HEK293 (cell line): ENCODE results near the gene ZC3H11A.
"Not testable (repeated sequence)": the region's sequence is repeated elsewhere in the genome, so short reads cannot be mapped to it uniquely, and the experiment has no call there.

Experiments
- CTCF ChIA-PET: fragments of 350-600 bp; formaldehyde crosslinking; extraction: SDS; loops from one replicate; lab custom pipeline; 2021; ENCODE audit warnings: antibody characterized with exemption; lab: Yijun Ruan, JAX
- POLR2A ChIA-PET: fragments of 300-600 bp; formaldehyde crosslinking; extraction: SDS; loops from one replicate; lab custom pipeline; 2020; ENCODE audit warnings: antibody characterized with exemption, inconsistent platforms; lab: Yijun Ruan, JAX
- H3K27ac ChIP-seq: fragments of 200-500 bp; sonication (Bioruptor generic); 2 replicates; pipeline ENCODE4 v1.5.1; 2014; ENCODE audit warnings: low read depth, low read length, control low read depth, inconsistent platforms; ENCODE audit errors: extremely low read depth
- H3K36me3 ChIP-seq, 2 experiments: fragments of 200-500 bp in 1 of 2; sonication (Bioruptor generic) in 1 of 2; 1 replicate in 1 of 2; 2 replicates in 1 of 2; pipeline ENCODE4 v1.5.1; 2014 to 2017; ENCODE audit warnings: inconsistent platforms in 2 of 2, low read length in 2 of 2; ENCODE audit not compliant: control insufficient read depth in 2 of 2, insufficient read depth in 1 of 2
- H3K4me1 ChIP-seq: fragments of 200-500 bp; sonication (Bioruptor generic); 2 replicates; pipeline ENCODE4 v1.5.1; 2014; ENCODE audit warnings: mild to moderate bottlenecking, low read length, inconsistent platforms; ENCODE audit not compliant: control insufficient read depth, insufficient read depth
- H3K4me3 ChIP-seq: 2 replicates; pipeline ENCODE4 v1.5.1; 2011; ENCODE audit warnings: low read depth, mild to moderate bottlenecking, control low read depth, low read length, moderate library complexity
- H3K9me3 ChIP-seq: fragments of 200-500 bp; sonication (Bioruptor generic); 2 replicates; pipeline ENCODE4 v1.5.1; 2014; ENCODE audit warnings: low read depth, low read length, inconsistent platforms; ENCODE audit not compliant: control insufficient read depth, insufficient read depth
- GLIS2 ChIP-seq: fragments of 450-650 bp; formaldehyde crosslinking; IDR thresholded peaks from 2 replicates; pipeline ENCODE4 v1.5.1; 2016; ENCODE audit warnings: missing biosample characterization, missing genetic modification characterization
- KLF10 ChIP-seq: fragments of 450-650 bp; IDR thresholded peaks from 2 replicates; pipeline ENCODE4 v1.5.1; 2018; ENCODE audit warnings: missing biosample characterization, mild to moderate bottlenecking, missing genetic modification characterization
- PRDM1 ChIP-seq: fragments of 450-650 bp; formaldehyde crosslinking; IDR thresholded peaks from 2 replicates; pipeline ENCODE4; 2016; ENCODE audit warnings: missing biosample characterization, missing genetic modification characterization
- PRDM10 ChIP-seq: fragments of 450-650 bp; formaldehyde crosslinking; IDR thresholded peaks from 2 replicates; pipeline ENCODE4 v1.5.1; 2016; ENCODE audit warnings: missing biosample characterization, missing genetic modification characterization
- SALL2 ChIP-seq: fragments of 450-650 bp; formaldehyde crosslinking; IDR thresholded peaks from 2 replicates; pipeline ENCODE4 v1.5.0; 2017; ENCODE audit warnings: missing biosample characterization, mild to moderate bottlenecking, missing genetic modification characterization, borderline replicate concordance
- SCRT1 ChIP-seq: fragments of 450-650 bp; formaldehyde crosslinking; IDR thresholded peaks from 2 replicates; pipeline ENCODE4 v1.5.1; 2016; ENCODE audit warnings: missing biosample characterization, missing genetic modification characterization, borderline replicate concordance
- SCRT2 ChIP-seq: fragments of 450-650 bp; formaldehyde crosslinking; IDR thresholded peaks from 2 replicates; pipeline ENCODE4 v1.5.1; 2016; ENCODE audit warnings: missing biosample characterization, missing genetic modification characterization
- SP3 ChIP-seq: fragments of 450-650 bp; formaldehyde crosslinking; IDR thresholded peaks from 2 replicates; pipeline ENCODE4 v1.5.1; 2016; ENCODE audit warnings: missing biosample characterization, missing genetic modification characterization
- ZBTB48 ChIP-seq: fragments of 450-650 bp; formaldehyde crosslinking; IDR thresholded peaks from 2 replicates; pipeline ENCODE4 v1.5.1; 2016; ENCODE audit warnings: missing biosample characterization, missing genetic modification characterization
- ZIC2 ChIP-seq: fragments of 450-650 bp; formaldehyde crosslinking; IDR thresholded peaks from 2 replicates; pipeline ENCODE4 v1.5.1; 2016; ENCODE audit warnings: missing biosample characterization, missing genetic modification characterization
- ZNF146 ChIP-seq: fragments of 450-650 bp; formaldehyde crosslinking; IDR thresholded peaks from 2 replicates; pipeline ENCODE4 v1.5.1; 2016; ENCODE audit warnings: missing biosample characterization, missing genetic modification characterization
- ZNF148 ChIP-seq: fragments of 450-650 bp; formaldehyde crosslinking; IDR thresholded peaks from 2 replicates; pipeline ENCODE4 v1.5.0; 2017; ENCODE audit warnings: missing biosample characterization, missing genetic modification characterization, borderline replicate concordance
- ZNF175 ChIP-seq: fragments of 450-650 bp; formaldehyde crosslinking; IDR thresholded peaks from 2 replicates; pipeline ENCODE4 v1.5.1; 2016; ENCODE audit warnings: missing biosample characterization, missing genetic modification characterization
- ZNF2 ChIP-seq: fragments of 450-650 bp; formaldehyde crosslinking; IDR thresholded peaks from 2 replicates; pipeline ENCODE4 v1.5.1; 2016; ENCODE audit warnings: missing biosample characterization, missing genetic modification characterization
- ZNF23 ChIP-seq: fragments of 450-650 bp; formaldehyde crosslinking; IDR thresholded peaks from 2 replicates; pipeline ENCODE4 v1.5.1; 2016; ENCODE audit warnings: missing biosample characterization, missing genetic modification characterization, borderline replicate concordance
- ZNF292 ChIP-seq: fragments of 450-650 bp; formaldehyde crosslinking; IDR thresholded peaks from 2 replicates; pipeline ENCODE4 v1.5.1; 2016; ENCODE audit warnings: low read depth, missing biosample characterization, missing genetic modification characterization, borderline replicate concordance
- ZNF416 ChIP-seq: fragments of 450-650 bp; formaldehyde crosslinking; IDR thresholded peaks from 2 replicates; pipeline ENCODE4 v1.5.1; 2016; ENCODE audit warnings: missing biosample characterization, missing genetic modification characterization
- ZNF549 ChIP-seq: fragments of 450-650 bp; IDR thresholded peaks from 2 replicates; pipeline ENCODE4 v1.5.1; 2018; ENCODE audit warnings: missing biosample characterization, missing genetic modification characterization, mild to moderate bottlenecking, inconsistent platforms, moderate library complexity
- ZNF658 ChIP-seq: fragments of 450-650 bp; formaldehyde crosslinking; IDR thresholded peaks from 2 replicates; pipeline ENCODE4; 2016; ENCODE audit warnings: missing biosample characterization, missing genetic modification characterization
- ZNF792 ChIP-seq: fragments of 450-650 bp; formaldehyde crosslinking; IDR thresholded peaks from 2 replicates; pipeline ENCODE4 v1.5.1; 2016; ENCODE audit warnings: missing biosample characterization, missing genetic modification characterization
- ZNF843 ChIP-seq: fragments of 450-650 bp; formaldehyde crosslinking; IDR thresholded peaks from 2 replicates; pipeline ENCODE4 v1.5.1; 2016; ENCODE audit warnings: missing biosample characterization, missing genetic modification characterization

ZC3H11A gene

GRCh38 chr1:203792486-203792885, 2.9 kb upstream of the ZC3H11A start:
- Histone ChIP-seq H3K9me3 (no peaks in the 10 kb centered on the region), H3K4me1 (0 out of 2 replicates have a peak, but pooled peaks cover 2% of the 10 kb centered on the region), H3K36me3 (peaks cover 0 to 11% of the 10 kb centered on the region in 2 experiments; a peak in 1 of 3 replicates), H3K4me3 (no peak overlapping the region), H3K27ac (no peak overlapping the region)
- TF ChIP-seq ZNF23 (tag by site-specific recombination), result no peak
- TF ChIP-seq ZNF843 (tag by site-specific recombination), result no peak
- no peak for TF ChIP-seq SP3 (tag by site-specific recombination)
- no peak for TF ChIP-seq ZNF416 (tag by site-specific recombination)
- TF ChIP-seq ZNF792 (tag by site-specific recombination), result no peak
- no peak for TF ChIP-seq ZNF175 (tag by site-specific recombination)
- no peak for TF ChIP-seq ZNF658 (tag by site-specific recombination)
- CTCF ChIA-PET, result interaction anchor here (0.7 kb wide), 1 partner anchor 203 kb away, joined by 3 read pairs; no protein-coding TSS in a partner anchor
- POLR2A ChIA-PET, result no interaction called here

GRCh38 chr1:203793561-203793960, 1.9 kb upstream of the ZC3H11A start:
- H3K4me1 ChIP-seq, H3K4me3 ChIP-seq, H3K9me3 ChIP-seq, POLR2A ChIA-PET, H3K27ac ChIP-seq: not testable (repeated sequence)
- peaks cover 0 to 22% of the 10 kb centered on the region in 2 experiments; a peak in 1 of 3 replicates for H3K36me3 ChIP-seq
- CTCF ChIA-PET, result interaction anchor here (1.4 kb wide), 1 partner anchor 289 kb away, joined by 4 read pairs; no protein-coding TSS in a partner anchor

- TF ChIP-seq ZNF146 (tag by site-specific recombination), result no peak
- TF ChIP-seq GLIS2 (tag by site-specific recombination), result no peak
- TF ChIP-seq PRDM10 (tag by site-specific recombination), result peak; percentile 76
- TF ChIP-seq KLF10, result peak; percentile 45; the same call in 1 of the 2 replicates
- TF ChIP-seq ZNF549 (tag by site-specific recombination), result no peak
- TF ChIP-seq ZIC2 (tag by site-specific recombination), result no peak
- 0 out of 2 replicates have a peak, but pooled peaks have one; percentile 10 for TF ChIP-seq PRDM1 (tag by site-specific recombination)
- Histone ChIP-seq H3K27ac (peak overlapping the region; percentile 93; the same call in 1 of the 2 replicates), H3K4me3 (peak overlapping the region; percentile 16), H3K36me3 (peaks cover 0 to 36% of the 10 kb centered on the region in 2 experiments; a peak in 2 of 3 replicates), H3K4me1 (0 out of 2 replicates have a peak, but pooled peaks cover 2% of the 10 kb centered on the region), H3K9me3 (no peaks in the 10 kb centered on the region)
- ChIA-PET POLR2A (interaction anchor here (0.6 kb wide), 1 partner anchor 22 kb away, joined by 3 read pairs; no protein-coding TSS in a partner anchor), CTCF (interaction anchor here (1.4 kb wide), 1 partner anchor 291 kb away, joined by 4 read pairs; no protein-coding TSS in a partner anchor)
Observed at GRCh38 chr1:203794764-203795440, 521 bp upstream of the ZC3H11A start.

- POLR2A ChIA-PET, result no interaction called here
- peaks cover 0 to 38% of the 10 kb centered on the region in 2 experiments; a peak in 2 of 3 replicates for H3K36me3 ChIP-seq
- TF ChIP-seq ZNF2 (tag by site-specific recombination), result 0 out of 2 replicates have a peak, but pooled peaks have one; percentile 29
- TF ChIP-seq ZNF292 (tag by site-specific recombination), result no peak
- TF ChIP-seq ZBTB48 (tag by site-specific recombination), result peak; percentile 79; the same call in 1 of the 2 replicates
- no peak for TF ChIP-seq SALL2 (tag by site-specific recombination)
- peak; percentile 76 for TF ChIP-seq SCRT2 (tag by site-specific recombination)
- peak; percentile 31; the same call in 1 of the 2 replicates for TF ChIP-seq SCRT1 (tag by site-specific recombination)
- no peak for TF ChIP-seq ZNF148 (tag by site-specific recombination)
Observed at GRCh38 chr1:203796236-203796605, 798 bp downstream of the ZC3H11A start.

More at GRCh38 chr1:203796236-203796605, 798 bp downstream of the ZC3H11A start:
- Histone ChIP-seq H3K9me3 (no peaks in the 10 kb centered on the region), H3K27ac (peak overlapping the region; percentile 93), H3K4me3 (peak overlapping the region; percentile 80), H3K4me1 (0 out of 2 replicates have a peak, but pooled peaks cover 2% of the 10 kb centered on the region)
- CTCF ChIA-PET, result interaction anchor here (0.7 kb wide), 1 partner anchor 52 kb away, joined by 3 read pairs; no protein-coding TSS in a partner anchor
